Activated gamma-delta T cell treated with anti-CD3 and anti-CD28 coated beads, Interleukin-2, amount 50 U/mL, for 16 hours (primary cell): ENCODE measurements around the gene TRIM26.
"Not testable (repeated sequence)": the region's sequence is repeated elsewhere in the genome, so short reads cannot be mapped to it uniquely, and the experiment has no call there.

Experiments used
- DNase-seq: peaks from one replicate; pipeline ENCODE4 v3.0.0-alpha.2; 2020; ENCODE audit warnings: low read depth

TRIM26 gene

DNA sequence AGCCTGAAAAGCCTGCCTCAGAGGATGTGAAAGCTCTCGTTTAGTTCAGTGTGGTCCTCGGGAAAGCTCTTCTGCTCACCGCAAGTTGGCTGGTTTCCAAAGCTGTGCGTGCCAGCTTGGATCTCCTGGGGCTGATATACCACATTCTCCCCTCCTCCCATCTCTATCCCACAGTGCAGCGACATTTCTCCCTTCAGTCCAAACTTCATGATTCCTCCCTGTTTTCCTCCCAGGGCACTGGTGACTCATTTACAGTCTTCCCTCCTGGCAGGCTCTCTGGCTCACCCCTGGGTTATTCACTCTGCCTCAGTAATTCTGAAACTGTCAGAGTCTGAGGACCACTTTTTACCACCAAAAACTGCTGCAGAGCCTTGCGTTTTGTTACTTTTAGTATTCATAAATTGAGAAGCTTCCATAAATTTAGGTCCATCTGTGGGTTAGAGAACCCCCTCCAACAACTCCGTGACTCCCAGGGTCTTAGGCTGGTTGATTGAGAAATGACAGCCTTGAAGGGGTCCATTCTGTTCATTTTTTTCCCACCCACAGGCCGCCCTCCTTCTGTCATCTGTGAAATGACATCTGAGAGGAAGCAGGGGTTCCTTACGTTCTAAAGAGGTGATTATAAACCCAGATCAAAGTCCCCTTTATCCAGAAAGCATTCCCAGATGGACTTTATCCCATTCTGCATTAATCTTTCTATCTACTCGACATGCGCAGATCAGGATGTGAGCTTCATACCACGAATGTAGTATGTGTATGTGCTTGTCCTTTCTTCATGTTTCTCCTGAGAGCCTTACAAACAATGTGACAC, 58.3 kb downstream of the TRIM26 start:
- DNase-seq: no peak

DNA sequence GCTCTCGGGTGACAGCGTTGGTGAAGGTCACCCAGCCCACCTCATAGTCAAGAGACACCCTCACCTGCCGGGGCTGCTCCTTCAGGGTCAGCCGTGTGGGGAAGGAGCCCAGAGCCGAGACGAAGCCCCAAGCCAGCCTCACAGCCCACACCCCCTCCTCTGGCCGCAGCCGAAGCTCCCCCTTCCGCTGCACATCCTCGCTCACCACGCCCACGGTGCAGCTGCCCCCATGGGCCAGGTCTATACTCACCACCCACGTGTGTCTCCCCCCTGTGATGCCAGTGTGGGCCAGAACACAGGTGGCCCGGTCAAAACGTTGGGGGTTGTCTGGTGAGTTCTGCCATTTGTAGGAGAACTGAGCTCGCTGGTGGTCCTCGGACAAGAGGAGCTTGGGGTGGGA, 59.1 kb downstream of the TRIM26 start:
- no peak for DNase-seq

DNA sequence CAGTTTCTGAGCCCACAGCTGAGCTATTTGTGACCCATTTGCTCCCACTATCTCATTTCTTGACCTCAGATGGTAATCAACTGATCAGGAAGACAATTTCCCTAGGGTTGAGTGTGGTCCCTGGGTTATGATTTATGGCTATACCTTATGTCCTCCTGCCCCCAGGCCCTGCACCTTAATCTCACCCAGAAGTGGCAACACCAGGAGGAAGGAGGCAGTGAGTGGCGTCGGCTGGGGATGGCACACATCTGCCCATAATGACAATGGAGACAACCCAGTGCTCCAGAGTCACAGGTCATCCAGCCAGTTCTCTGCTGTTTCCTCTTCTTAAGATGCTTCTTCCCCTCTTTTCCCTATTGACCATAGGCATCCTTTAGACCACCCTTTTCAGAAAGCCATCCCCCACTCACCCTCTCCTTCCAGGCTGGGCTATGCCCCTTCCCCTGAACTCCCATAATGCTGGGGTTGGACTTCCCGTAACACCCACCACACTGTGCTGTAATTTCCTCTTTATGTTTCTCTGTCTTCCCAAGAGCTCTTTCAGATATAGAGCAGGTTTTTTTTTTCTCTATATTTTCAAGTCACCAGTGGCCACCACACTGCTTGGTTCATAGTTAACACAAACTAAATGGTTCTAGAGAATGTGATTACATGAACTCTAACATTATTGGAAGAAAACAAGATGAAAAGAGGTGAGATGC, 60.1 kb downstream of the TRIM26 start:
- no peak for DNase-seq

DNA sequence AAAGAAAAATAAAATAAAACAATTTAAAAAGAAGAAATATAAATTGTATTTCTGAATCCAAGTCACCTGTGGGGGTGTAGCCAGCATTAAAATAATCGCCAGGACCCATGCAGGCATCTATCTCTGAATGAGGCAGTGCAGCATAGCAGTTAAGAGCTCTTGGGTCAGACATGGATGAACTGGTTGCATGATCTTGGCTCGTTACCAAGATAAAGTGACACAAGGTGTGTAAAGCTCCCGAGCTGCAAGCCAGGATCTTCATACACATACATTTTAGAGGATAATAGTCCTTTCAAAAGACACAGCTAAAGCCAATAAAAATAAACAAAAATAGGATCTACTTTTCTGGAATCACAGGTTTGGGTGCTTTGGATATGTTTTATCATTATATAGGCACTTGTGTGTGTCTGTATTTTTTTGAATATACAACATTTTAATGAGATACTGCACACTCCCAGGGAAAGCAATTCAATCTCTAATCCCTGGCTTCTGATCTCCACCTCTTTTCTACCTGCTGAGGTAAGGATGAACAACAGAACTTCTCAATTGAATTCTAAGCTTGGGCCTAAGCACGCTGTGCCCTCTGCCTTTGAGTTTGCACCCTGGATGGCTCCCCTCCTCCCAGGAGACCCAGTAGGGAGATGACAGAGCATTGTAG, 61.1 kb downstream of the TRIM26 start:
- no peak for DNase-seq

GRCh38 chr6:30151580-30151979, 61.6 kb downstream of the TRIM26 start:
- no peak for DNase-seq

DNA sequence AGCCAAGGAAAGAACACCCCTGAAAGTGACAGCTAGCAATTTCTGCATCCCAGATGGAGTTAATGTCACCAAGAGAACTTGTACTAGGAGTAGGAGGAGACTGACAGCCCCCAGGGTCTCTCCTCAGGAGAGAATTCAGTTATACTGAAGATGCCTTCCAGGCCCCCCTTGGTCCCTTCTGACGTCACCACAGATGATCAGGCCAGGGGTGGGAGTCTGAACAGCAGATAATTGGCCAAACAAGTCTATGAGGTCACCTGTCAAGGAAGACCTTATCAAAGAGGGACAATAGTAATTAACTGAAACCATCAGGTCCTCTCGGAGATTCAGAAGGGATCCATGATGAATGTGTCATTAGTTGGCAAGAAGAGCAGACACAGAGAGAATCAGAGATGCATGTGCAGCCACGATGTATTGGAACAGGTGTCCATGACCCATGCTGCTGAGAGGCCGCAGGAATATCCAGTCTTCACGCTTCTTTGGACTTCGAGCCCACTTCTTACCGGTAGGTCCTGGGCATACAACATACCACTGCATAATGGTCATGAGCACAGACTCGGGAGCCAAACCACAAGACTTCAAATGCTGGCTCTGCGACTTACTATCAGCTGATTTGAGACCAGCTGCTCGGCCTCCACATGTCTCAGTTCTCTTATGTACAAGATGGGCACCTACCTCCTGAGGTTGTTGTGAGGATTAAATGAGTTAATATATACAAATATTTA, 62.4 kb downstream of the TRIM26 start:
- no peak for DNase-seq

DNA sequence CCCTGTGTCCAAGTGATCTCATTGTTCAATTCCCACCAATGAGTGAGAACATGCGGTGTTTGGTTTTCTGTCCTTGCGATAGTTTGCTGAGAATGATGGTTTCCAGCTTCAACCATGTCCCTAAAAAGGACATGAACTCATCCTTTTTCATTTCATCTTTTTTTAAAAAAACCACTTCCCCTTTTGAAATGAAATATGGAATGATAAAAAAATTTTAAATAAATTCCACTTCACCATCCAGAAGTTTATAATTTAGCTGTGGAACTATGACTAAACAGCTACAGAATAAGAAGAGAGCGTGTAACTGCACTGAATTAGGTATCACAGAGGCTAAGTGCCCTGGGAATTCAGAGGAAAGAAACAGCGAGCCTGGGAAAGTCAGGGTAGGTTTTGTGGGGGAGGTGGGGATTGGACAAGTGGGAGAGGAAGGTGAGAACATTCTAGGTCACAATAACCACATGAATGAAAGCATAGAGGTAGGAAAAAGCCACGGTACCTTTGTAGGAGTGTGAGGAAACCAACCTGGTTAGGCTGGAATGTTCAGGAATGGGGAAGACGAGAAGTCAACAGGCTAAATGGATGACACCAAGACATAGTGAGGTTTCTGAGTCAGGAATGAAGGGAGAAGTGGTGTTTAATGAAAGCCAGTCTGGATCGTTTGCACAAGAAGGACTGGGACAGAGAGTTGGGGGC, 63.2 kb downstream of the TRIM26 start:
- no peak for DNase-seq

DNA sequence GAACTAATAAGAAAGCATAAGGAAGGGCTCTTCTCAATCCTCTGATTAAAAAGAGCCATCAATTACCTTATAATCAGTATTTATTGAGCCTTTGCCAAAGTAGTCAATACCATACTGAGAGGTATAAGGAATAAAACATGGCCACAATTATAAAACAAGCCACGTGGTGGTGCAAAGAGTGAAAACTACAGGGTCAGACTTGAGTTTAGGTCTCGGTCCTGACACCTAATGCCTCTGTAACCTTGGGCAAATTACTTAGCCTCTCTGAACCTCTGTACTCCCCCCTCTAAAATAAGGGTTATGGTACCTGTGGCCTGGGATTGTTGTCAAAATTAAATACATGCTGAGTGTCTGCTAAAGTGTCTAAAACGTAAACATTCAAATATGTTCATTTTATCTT, 64.0 kb downstream of the TRIM26 start:
- no peak for DNase-seq

- DNase-seq: no peak
Observed at GRCh38 chr6:30147096-30147495, 66.1 kb downstream of the TRIM26 start.

DNA sequence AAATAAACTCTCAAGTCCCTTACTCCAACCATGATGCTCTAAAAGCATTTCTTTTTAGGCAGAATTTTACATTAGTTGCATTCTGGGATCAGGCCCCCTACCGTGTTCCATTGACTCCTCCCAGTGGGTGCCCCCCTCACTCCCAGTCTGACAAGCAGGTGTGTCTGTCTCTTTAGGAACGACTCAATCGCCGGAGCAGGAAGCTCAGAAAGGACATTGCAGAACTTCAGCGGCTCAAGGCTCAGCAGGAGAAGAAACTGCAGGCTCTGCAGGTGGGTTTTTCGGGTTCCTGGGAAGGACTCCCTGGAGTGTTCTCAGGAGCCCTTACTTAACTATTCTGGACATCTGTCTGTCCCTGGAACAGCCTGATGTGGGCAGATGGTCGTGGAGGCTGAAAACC, 67.4 kb downstream of the TRIM26 start:
- DNase-seq: no peak

GRCh38 chr6:30144811-30145210, 68.4 kb downstream of the TRIM26 start:
- DNase-seq: no peak

DNA sequence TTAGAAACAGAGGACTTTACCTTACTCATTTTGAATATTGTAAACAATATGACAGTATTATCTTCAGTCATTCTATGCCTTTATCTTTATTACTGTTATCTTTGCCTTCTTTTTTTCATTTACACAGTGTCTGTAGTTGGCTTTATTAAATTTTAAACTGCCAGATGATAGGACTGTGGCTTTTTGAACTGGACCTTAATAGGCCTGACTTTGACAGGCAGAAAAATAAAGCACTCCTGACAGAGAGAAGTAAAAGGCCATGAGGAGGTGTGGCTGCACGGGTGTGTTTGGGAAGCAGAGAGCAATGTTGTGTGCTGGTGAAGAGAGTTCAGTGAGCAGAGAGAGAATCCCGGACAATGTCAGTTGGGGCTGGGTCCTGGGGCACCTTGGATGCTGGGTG, 69.4 kb downstream of the TRIM26 start:
- DNase-seq: no peak

GRCh38 chr6:30142665-30143064, 70.5 kb downstream of the TRIM26 start:
- DNase-seq: no peak

DNA sequence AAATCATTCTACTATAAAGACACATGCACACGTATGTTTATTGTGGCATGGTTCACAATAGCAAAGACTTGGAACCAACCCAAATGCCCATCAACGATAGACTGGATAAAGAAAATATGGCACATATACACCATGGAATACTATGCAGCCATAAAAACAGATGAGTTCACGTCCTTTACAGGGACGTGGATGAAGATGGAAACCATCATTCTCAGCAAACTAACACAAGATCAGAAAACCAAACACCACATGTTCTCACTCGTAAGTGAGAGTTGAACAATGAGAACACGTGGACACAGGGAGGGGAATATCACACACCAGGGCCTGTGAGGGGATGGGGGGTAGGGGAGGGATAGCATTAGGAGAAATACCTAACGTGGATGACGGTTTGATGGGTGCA, 73.0 kb downstream of the TRIM26 start:
- not testable (repeated sequence) for DNase-seq

- DNase-seq: no peak
Observed at GRCh38 chr6:30136570-30137286, 76.5 kb downstream of the TRIM26 start.

DNA sequence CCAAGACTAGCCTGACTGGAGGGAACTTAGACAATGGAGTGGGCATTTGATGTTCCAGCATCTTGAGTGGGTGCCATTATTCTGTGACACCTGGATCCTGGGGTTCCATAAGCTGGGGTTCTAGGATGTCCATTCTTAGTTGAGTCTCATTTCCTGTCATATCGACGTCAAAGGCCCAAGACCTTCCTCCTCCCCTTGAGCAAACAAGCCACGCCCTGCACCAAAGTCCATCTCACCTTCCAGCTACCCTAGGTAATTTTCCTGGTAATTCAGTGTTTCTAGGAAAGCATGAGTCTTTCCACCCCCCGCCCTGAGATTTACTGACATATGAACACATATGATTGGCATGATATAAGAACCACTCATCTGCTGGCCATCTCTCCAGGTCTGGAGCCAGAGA, 77.4 kb downstream of the TRIM26 start, which contains the start of gene TRIM40:
TSS of gene TRIM40 (plus strand) at position 384 of the 400 bp plus-strand sequence. CDS start 897 bp downstream, outside the sequence.
- DNase-seq: no peak

DNA sequence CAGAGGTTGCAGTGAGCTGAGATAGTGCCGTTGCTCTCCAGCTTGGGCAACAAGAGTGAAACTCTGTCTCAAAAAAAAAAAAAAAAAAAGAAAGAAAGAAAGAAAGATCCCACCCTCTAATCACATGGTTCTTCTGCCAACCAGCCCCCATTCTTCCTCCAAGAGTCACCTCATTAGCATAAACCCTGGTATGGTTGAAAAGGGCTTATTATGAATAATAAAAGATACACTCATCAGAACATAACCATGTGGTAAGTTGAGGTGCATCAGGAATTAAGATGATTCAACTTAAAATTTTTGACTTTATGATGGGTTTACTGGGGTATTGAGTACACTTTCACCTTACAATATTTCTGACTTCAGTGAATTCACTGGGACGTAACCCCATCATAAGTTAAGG, 78.1 kb downstream of the TRIM26 start:
- no peak for DNase-seq
